ENCODE measurements around the gene RNF157.
A peak's percentile ranks its signal among the peaks of the same experiment; 100 is the strongest.

Gene RNF157

DNA sequence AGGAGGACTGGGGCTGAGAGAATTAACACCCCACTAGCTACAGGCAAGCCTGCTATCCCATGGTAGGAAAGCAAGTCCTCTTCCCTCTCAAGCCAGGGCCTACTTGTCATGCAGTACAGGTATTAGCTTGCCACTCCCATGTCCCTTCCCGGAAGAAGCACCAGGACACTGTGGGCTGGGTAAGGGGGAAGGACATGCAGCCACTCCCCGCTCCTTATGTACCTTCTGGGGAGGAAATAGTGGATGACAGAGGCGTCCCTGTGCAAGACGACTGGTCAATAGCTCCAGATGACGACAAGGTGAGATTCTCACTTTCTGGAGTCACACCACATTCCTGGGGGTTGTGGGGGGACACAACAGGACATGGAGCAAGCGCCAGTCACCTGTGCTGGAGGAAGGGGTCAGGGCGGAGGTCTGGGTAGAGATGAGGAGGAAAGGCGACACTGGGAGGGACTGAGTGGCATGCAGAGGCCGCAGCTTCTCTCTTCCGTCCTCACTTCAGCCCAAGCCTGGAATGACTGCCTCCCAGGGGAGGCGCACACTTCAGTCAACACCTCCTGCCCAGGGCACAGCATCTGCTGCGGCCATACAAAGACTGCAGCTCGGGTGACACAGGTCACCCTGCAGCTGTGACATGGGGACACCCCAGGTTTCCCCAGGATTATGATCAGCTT lies 84.2 kb downstream of the RNF157 start:
- DNase-seq, result no peak

DNA sequence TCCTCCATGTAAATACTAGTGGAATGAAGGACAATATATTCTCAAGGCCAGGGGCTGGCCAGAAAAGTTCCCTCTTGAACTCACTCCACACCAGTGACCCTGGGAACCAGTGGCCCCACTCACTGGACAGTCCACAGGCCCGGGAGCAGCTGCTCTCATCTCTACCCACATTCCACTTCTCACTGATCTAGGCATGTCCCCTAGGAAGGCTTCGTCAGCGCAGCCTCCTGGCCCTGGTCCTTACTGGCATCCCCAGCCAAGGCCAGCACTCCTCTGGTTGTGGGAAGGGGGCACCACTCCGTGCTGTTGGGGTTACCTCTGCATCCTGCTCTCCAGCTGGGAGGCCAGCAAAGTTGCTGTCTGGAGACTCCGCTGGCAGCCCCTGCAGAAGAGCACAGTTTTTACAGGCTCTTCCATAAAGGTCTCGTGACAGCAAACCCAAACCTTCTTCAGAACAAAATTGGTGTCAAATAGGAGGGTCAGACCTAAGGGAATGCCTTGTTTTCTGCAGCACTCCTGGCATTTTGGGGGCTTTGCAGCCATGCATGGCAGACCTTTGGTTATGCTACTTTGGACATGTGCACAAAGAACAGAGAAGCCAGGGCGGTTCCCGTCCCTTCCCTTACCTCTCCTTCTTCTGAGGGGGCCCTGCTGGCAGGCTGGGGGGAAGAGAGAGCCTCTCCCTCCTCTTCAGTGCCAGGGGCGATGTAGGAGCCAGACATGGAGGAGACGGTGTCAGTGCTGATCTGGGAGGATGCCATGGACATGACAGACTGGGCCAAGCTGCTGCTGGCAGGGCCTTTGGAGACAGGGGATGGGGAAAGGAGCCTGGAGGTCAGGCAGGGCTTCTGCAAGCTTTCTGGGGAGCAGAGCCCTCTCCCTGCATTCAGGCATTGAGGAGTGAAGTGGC lies 85.1 kb downstream of the RNF157 start:
- DNase-seq, result no peak

GRCh38 chr17:76154292-76154691 lies 86.0 kb downstream of the RNF157 start:
- no peak for DNase-seq

DNA sequence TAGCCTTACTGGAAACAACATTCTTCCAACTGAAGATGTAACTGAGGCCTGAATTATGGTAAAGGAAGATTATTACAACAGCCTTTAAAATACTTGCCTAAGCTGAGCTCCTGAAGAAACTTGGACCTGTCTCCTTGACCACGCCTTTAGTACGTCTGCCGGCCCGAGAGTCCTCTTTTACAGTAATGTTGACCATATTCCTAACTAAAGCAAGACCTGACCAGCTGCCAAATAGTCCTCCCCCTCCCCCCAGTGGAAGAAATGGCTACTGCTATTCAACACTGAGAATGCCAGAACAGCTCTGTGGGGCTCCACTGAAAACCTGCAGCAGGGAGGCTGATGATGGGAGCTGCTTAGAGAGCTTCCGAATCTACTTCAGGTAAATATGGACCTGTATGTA lies 86.7 kb downstream of the RNF157 start:
- DNase-seq, result no peak

DNA sequence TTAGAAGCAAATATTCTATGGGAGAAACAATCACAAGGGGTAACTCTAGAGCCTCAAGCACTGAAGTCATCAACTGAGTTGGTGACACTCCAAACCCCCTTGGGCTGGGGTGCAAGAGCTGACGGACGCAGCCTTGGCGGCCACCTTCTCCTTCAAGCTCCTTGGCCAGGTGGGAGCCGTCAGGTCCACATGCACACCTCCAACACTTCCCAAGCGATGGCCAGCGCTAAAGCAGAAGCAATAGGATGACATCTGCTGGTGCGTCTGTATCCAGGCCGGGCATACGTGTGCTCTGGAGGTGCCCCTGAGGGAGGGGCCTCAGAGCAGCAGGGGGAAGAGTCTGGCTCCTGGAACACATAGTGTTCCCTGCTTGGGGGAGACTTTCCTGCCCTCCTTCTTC lies 87.1 kb downstream of the RNF157 start:
- no peak for DNase-seq

DNA sequence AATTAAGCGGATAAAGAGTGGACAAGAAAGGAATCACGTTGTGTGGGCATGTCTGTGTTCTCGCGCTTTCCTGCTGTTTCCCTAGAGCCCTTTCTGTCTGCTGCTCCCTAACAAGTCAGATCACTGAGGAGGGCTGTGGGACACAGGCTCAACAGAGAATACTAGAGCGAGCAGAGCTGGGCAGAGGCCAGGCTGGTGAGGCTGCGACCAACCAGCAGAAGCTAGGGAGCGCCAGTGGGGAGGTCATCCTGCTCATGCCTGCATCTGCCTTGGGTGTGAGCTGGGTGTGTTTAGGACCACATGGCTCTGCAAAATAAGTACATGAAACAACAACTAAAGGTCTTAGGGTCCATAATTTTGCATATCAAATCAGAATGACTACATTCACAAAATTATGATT lies 87.7 kb downstream of the RNF157 start:
- no peak for DNase-seq

DNA sequence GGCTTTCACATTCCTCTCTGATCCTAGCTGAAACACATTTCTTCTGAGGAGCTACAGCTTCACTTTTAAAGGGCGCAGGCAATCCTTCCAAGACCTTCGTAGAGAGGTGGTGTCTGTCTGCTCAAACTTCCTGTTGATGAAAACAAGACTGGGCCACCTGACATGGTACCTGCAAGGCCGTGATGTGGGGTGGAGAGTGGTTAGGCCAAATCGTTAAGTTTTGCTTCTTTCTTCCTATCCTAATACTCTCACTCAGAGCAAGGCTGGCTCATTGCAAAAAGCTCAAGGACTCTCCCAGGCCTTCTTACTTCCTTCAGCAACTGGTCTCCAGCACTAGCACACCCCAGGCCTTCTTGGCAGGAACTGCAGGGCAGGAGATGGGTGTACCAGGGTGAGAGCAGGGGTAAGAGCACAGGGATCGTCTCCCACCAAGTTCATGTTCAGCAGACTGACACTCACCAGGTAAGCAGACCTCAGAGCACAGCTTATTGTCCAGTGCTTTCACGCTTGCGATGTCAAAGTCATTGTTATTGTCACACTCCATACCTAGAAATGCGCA lies 88.3 kb downstream of the RNF157 start:
- DNase-seq, result no peak

DNA sequence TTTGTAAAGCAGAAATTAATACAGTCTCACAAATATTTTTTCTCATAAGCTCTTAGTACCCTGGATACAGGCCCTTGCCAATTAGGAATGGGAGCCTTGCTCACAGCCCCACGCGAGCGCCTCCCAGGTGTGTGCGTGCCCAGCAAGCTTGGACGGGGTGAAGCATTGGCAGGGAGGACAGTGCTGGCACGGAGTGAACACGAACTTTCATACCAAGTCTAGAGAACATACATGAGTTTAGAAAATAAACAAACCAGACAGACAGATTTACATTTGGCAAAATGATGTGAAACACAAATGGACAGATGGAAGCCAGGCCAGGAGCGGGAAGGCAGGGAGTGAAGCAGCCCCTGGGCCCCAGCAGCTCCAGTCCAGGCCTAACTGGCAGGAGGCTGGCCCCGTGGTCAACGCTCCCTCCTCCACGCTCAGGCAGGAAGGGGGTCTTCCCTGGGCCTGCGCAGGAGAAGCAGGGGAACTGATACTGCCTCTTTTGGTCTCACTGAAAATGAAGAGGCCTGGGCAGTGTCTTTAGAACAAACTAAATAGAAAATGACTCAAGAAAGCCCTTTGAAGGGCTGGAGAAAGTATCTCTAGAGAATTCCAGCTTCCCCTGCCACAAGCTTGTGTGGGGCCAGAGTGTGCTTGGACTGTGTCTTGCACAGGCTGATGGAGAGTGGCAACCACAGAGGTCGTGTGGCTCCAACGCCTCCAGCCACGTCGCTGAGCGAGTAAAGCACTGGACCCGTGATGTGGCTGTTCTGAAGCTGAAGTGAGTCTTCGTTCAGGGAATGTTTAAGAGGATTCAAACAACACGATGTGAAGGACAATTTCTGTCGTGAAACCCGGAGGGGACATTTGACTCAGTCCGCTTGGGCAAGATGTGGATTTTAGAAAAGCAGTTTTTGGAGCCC lies 89.3 kb downstream of the RNF157 start:
- no peak for DNase-seq

GRCh38 chr17:76149214-76149613 lies 91.1 kb downstream of the RNF157 start:
- no peak for DNase-seq

DNA sequence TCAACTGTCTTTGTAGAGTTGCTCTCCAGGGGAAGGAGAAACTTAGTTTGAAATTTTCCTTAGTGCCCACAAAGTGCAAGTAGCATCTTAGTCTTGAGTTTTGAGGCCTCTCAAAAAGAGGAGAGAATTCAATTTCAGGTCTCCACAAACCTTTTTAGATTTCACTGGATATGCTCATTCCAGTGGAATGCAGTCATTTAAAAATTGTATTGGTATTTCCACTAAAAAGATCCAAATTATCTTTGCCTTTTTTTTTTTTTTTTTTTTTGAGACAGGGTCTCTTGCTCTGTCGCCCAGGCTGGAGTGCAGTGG lies 92.3 kb downstream of the RNF157 start:
- DNase-seq, result no peak

DNA sequence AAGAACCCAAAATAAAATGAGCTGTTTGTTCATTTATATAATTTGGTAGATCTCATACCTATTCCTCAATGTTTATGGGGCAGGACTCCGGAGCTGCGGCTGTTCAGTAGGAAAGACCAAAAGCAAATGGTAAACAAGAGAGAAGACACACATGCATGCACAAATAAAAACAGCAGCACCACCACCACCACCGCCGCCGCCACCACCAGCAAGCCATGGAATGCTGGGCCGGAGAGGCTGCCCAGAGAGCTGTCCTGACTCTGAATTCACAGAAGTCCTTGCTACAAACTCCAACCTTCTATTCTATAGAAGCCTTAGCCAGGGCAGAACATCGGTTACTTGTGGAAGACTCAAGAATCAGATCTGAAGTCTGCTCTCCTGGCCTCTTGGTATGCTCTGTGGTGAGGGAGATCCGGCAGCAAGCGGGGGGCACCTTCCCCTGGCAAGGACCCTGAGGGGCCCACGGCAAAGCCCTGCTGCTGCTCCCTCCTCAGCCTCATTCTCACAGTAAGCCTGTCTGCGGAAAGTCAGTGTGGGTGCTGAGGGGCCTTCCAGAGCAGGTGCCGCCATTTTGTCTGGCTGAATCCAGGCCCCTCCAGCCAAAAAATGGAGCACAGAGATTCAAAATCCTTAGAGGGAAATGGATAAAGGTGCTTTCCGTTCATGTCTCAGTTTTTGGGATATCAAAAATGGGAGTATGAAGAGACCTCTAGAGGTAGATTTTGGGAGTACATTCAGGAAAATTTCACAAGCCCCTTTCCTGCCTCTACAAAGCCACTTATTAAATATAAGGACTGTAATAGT lies 92.9 kb downstream of the RNF157 start:
- DNase-seq, result no peak

- no peak for DNase-seq
Measured at GRCh38 chr17:76146053-76146851, 94.0 kb downstream of the RNF157 start.

- no peak for DNase-seq
Measured at GRCh38 chr17:76145231-76146052, 94.9 kb downstream of the RNF157 start.

- DNase-seq, result no peak
Measured at GRCh38 chr17:76142585-76143041, 97.7 kb downstream of the RNF157 start.

DNA sequence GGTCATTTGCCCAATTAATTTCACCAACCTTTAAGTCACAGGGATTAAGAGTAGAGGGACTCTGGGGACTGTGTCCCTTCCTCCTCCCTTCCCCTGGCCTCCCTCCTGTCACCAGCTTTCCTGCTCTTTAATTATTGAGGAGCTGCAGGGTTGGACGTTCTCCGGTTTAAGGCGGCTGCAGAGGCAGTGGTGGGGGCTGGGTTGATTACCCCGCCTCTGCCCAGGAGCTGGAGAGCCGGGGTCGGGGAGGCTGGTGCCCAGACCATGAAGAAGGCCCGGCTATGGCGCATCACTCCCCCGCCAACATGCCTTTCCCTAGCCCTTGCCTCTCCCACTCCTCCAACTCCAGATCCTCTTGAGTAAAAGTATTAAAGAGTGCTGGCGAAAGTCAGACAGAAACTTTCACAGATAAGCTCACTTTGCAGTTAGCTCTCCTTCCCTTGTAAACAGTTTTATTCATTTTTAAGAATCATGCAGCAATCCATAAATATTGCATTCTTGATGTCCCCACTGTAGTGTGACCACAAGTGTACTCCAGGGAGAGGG lies 98.2 kb downstream of the RNF157 start:
- DNase-seq, result no peak

GRCh38 chr17:76141212-76142038 lies 98.9 kb downstream of the RNF157 start, which contains the start of gene FOXJ1:
Gene FOXJ1 (minus strand): TSS chr17:76141245. CDS start chr17:76140395, 850 bp downstream.
- DNase-seq, result peak; percentile 81

GRCh38 chr17:76140661-76141211 lies 99.6 kb downstream of the RNF157 start:
- no peak for DNase-seq

DNA sequence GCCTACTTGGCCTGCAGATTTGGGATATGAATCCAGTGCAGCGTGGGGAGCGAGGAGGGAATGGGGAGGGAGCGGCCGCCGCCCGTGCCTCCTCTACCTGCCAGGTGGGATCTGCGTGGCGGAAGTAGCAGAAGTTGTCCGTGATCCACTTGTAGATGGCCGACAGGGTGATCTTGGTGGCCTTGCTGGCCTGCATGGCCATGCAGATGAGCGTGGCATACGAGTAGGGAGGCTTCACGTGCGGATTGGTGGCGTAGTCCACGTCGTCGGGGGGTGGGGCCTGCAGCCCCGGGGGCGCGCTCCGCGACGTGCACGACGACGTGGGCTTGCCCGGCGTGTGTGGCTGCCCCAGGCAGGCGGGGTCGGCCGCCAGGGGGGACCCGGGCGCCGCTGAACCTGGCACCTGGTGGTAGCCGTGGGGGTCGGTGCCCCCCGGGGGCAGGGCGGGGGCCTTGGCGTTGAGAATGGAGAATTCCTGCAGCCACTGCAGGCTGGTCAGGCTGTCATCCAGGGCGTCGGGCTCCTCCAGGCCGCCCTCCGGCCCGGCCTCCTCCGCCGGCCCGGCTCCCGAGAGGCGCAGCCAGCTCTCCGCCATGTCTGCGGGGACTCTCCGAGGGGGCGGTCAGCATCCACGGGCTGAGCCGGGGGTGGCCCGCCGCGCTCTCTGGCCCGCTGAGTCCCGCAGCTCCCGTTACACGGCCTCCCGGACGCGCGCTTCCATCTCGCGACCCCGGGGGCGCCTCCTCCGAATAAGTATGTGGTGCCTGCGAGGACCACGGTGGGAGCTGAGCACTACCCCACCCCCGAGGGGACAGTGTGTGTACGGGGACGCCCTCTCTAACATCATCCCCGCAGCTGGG lies 100.3 kb downstream of the RNF157 start:
- DNase-seq, result no peak

Measured in activated T-cell treated with anti-CD3 and anti-CD28 coated beads for 4 hours (primary cell).